ENCODE measurements around the gene CAMK2A. TPM values are rescaled to one million over a fixed set of nuclear protein-coding genes. Genes with fewer than 3 reads are reported as not detected.
A peak's percentile ranks its signal among the peaks of the same experiment; 100 is the strongest.

CAMK2A gene
- total and polyA plus RNA-seq, 2 donors (not counting 1 experiment from before 2014, with no cell fraction given) = 2.1 to 3.1 TPM

DNA sequence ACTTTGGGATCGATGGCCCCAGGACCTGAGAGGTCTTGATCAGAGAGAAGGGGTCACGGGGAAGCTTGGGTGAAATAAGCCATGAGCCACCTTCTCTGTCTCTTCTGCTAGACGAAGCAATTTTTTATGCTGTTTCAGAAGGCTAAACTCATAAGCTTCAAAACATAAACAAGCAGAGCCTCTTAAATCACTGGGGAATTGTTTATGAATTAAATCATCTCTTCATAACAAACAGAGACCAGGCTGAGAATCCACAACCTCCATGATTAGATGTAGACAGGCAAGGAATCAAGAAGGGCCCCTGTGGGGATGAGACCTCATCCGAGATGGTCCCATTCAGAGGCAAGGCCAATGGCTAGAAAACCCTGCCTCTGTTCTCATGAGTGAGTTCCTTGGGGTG is 46.2 kb upstream of the CAMK2A start:
- Histone ChIP-seq H3K4me3 (replicated peaks in 1 of 4; ENCODE audit: control extremely low read depth in 1 of 4, insufficient read depth in 1 of 4, low read depth in 3 of 4, low read length in 4 of 4) (no peak overlapping the region), H3K79me2 (ENCODE audit: control insufficient read depth, insufficient read depth, low read length) (no peaks in the 10 kb centered on the region), H3K27ac (ENCODE audit: insufficient read depth, low read length) (no peak overlapping the region), H3K27me3 (ENCODE audit: control insufficient read depth, insufficient read depth, low read length) (no peaks in the 10 kb centered on the region), H3K4me1 (ENCODE audit: control insufficient read depth, extremely low read depth, insufficient read depth, low read length) (no peaks in the 10 kb centered on the region), H2AFZ (ENCODE audit: low read length) (no peak overlapping the region), H4K20me1 (ENCODE audit: control insufficient read depth, extremely low read depth, insufficient read depth, low read length) (no peaks in the 10 kb centered on the region), H3K36me3 (ENCODE audit: control insufficient read depth, insufficient read depth, low read length) (no peaks in the 10 kb centered on the region), H3K4me2 (ENCODE audit: extremely low read depth, insufficient read depth, low read length) (no peak overlapping the region), H3K9ac (ENCODE audit: insufficient read depth, low read length) (no peak overlapping the region), H3K9me3 (ENCODE audit: control insufficient read depth, insufficient read depth, low read depth, low read length) (no peaks in the 10 kb centered on the region)
- peak in 1 of 2 donors; percentile 45 for DNase-seq (ENCODE audit: low read depth in 2 of 2)
- no peak for TF ChIP-seq EZH2 (IDR thresholded peaks at IDR 0.05; ENCODE audit: low read length, missing control alignments)
- no peak for TF ChIP-seq CTCF (conservative IDR thresholded peaks at IDR 0.05 in 1 of 2, IDR thresholded peaks at IDR 0.05 in 1 of 2; ENCODE audit: low read depth in 1 of 2, low read length in 2 of 2)

DNA sequence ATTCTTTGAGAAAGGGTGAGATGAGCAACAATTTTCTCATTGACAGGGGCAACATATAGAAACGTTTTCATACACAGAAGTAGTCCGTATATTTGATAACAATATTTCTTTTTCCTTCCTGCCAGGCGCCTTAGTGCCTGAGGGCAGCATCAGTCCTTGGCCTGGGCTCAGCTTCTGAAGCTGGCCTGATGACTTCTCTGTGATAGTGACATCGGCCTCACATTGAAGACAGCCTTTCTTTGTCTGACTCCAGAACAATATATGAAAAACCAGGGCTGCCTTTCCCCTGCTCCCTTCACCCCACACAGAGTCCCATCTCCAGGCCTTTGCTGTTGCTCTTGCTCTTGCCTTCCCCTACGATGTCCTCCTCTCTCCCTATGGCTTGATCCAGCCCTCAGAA is 43.8 kb upstream of the CAMK2A start:
- Histone ChIP-seq H3K9me3 (ENCODE audit: control insufficient read depth, insufficient read depth, low read depth, low read length) (no peaks in the 10 kb centered on the region), H3K4me2 (ENCODE audit: extremely low read depth, insufficient read depth, low read length) (no peak overlapping the region), H3K36me3 (ENCODE audit: control insufficient read depth, insufficient read depth, low read length) (no peaks in the 10 kb centered on the region), H2AFZ (ENCODE audit: low read length) (no peak overlapping the region), H3K4me1 (ENCODE audit: control insufficient read depth, extremely low read depth, insufficient read depth, low read length) (no peaks in the 10 kb centered on the region), H3K79me2 (ENCODE audit: control insufficient read depth, insufficient read depth, low read length) (no peaks in the 10 kb centered on the region), H3K4me3 (replicated peaks in 1 of 4; ENCODE audit: control extremely low read depth in 1 of 4, insufficient read depth in 1 of 4, low read depth in 3 of 4, low read length in 4 of 4) (no peak overlapping the region), H3K9ac (ENCODE audit: insufficient read depth, low read length) (no peak overlapping the region), H3K27ac (ENCODE audit: insufficient read depth, low read length) (no peak overlapping the region), H3K27me3 (ENCODE audit: control insufficient read depth, insufficient read depth, low read length) (no peaks in the 10 kb centered on the region), H4K20me1 (ENCODE audit: control insufficient read depth, extremely low read depth, insufficient read depth, low read length) (no peaks in the 10 kb centered on the region)
- no peak for DNase-seq (ENCODE audit: low read depth in 2 of 2)
- TF ChIP-seq CTCF (conservative IDR thresholded peaks at IDR 0.05 in 1 of 2, IDR thresholded peaks at IDR 0.05 in 1 of 2; ENCODE audit: low read depth in 1 of 2, low read length in 2 of 2) = no peak
- no peak for TF ChIP-seq EZH2 (IDR thresholded peaks at IDR 0.05; ENCODE audit: low read length, missing control alignments)

- no peak overlapping the region for H3K27ac ChIP-seq (ENCODE audit: insufficient read depth, low read length)
- H3K4me2 ChIP-seq (ENCODE audit: extremely low read depth, insufficient read depth, low read length) = no peak overlapping the region
- H3K4me3 ChIP-seq (replicated peaks in 1 of 4; ENCODE audit: control extremely low read depth in 1 of 4, insufficient read depth in 1 of 4, low read depth in 3 of 4, low read length in 4 of 4) = no peak overlapping the region
- DNase-seq (ENCODE audit: low read depth in 2 of 2) = no peak
- H3K36me3 ChIP-seq (ENCODE audit: control insufficient read depth, insufficient read depth, low read length) = no peaks in the 10 kb centered on the region
- no peaks in the 10 kb centered on the region for H4K20me1 ChIP-seq (ENCODE audit: control insufficient read depth, extremely low read depth, insufficient read depth, low read length)
- H3K27me3 ChIP-seq (ENCODE audit: control insufficient read depth, insufficient read depth, low read length) = no peaks in the 10 kb centered on the region
- no peaks in the 10 kb centered on the region for H3K9me3 ChIP-seq (ENCODE audit: control insufficient read depth, insufficient read depth, low read depth, low read length)
- TF ChIP-seq CTCF (conservative IDR thresholded peaks at IDR 0.05 in 1 of 2, IDR thresholded peaks at IDR 0.05 in 1 of 2; ENCODE audit: low read depth in 1 of 2, low read length in 2 of 2) = no peak
- TF ChIP-seq EZH2 (IDR thresholded peaks at IDR 0.05; ENCODE audit: low read length, missing control alignments) = no peak
- H3K79me2 ChIP-seq (ENCODE audit: control insufficient read depth, insufficient read depth, low read length) = no peaks in the 10 kb centered on the region
- no peak overlapping the region for H3K9ac ChIP-seq (ENCODE audit: insufficient read depth, low read length)
- H3K4me1 ChIP-seq (ENCODE audit: control insufficient read depth, extremely low read depth, insufficient read depth, low read length) = no peaks in the 10 kb centered on the region
- no peak overlapping the region for H2AFZ ChIP-seq (ENCODE audit: low read length)
Observed at GRCh38 chr5:150329881-150330876, 40.6 kb upstream of the CAMK2A start.

All from fibroblast of lung (primary cell).